Heart left ventricle (tissue), 13 donors: Measurements from ENCODE around the gene THRAP3.

Experiments used
- CTCF ChIP-seq, 12 donors: fragments of 200-600 bp; sonication (generic) in 4 of 12; IDR thresholded peaks; one replicate each; pipeline versions ENCODE4 v1.5.0 to v1.8.0; 2018 to 2022; ENCODE audit warnings: antibody characterized with exemption in 12 of 12, mild to moderate bottlenecking in 5 of 12
- POLR2A ChIP-seq, 2 donors: fragments of 450-650 bp; IDR thresholded peaks; one replicate each; pipeline ENCODE4 v1.6.1; 2017; ENCODE audit warnings: antibody characterized with exemption in 2 of 2, mild to moderate bottlenecking in 2 of 2, moderate library complexity in 2 of 2
- donor health status: ischemic (EF 13 %, LVEDD 7.1; RV severe dilation, severe dysfunction).
- donor health status: DM: no; HTN: yes; CAD: no.
- donor health status: DM: no; HTN: no; CAD: no.
- donor health status: ischemic (EF 25% LVEDD 6.9; RV normal size, moderate dysfunction).
- donor health status: ischemic (EF 25% LVEDD 5.7; RV mildly dilated, moderate dysfunction).
- donor health status: ischemic (EF 35%, LVEDD 5.7; RV mildly dilated, moderate dysfunction).
- donor health status: nonischemic (EF 11% LVEDD 7.7; RV severe dilation, severe dysfunction).
- donor health status: DM: yes; HTN: yes; CAD: no.
- donor health status: PGD.
- donor health status: ischemic (EF 29% LVEDD 5.4; RV normal size, mild dysfunction).
- donor health status: nonischemic (EF 23%, LVEDD 6.1; RV moderate dilation, normal function).

- TF ChIP-seq CTCF (IDR thresholded peaks at IDR 0.05) (no peak), POLR2A (IDR thresholded peaks at IDR 0.05) (no peak)
Observed at GRCh38 chr1:36328713-36329112, 104.5 kb downstream of the THRAP3 start.
